Measurements from ENCODE around the gene CCDC88C.

DNA sequence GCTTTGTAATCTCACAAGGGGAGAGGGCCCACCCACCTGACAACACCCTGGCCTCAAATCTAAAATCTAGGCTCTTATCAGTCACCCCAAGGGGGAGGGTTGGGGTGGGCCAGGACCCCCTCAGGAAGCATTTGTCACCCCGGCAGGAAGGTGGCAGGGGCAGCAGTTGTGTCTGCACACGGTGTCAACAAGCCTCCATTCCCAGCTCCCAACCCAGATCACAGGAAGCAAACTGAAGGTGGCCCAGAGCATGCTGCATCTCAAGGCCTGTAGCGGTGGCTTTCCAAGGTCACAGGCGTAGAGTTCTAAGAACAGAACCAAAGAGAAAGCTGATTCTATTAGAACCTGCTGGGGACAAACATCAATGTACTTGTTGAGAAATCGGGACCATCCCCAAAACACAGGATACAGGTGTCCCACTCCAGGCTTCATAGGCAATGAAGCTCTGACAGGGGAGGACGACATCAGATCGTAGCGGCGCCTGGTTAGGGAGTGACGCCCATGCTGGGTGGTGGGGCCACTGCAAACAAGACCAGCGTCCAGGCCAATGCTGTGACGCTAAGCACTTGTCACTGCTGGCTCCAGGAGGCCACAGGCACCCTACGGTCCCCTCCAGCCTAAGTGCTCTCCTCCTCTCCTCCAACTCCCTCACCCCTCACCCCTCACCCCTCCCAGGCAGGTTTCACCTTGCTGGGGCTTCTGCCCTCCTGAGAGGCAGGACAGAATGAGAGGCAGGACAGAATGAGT lies 52.9 kb downstream of the CCDC88C start:
- TF ChIP-seq STAT6 (CRISPR knock-in tag; conservative IDR thresholded peaks at IDR 0.05; ENCODE audit: low read depth) (no peak), NFATC4 (CRISPR knock-in tag; IDR thresholded peaks at IDR 0.05) (no peak), NR1H2 (CRISPR knock-in tag; IDR thresholded peaks at IDR 0.05) (no peak), CREB1 (CRISPR knock-in tag; IDR thresholded peaks at IDR 0.05) (no peak), ZSCAN18 (CRISPR knock-in tag; IDR thresholded peaks at IDR 0.05) (no peak), CTCF (IDR thresholded peaks at IDR 0.05) (no peak), TEAD1 (CRISPR knock-in tag; IDR thresholded peaks at IDR 0.05) (no peak), NR3C1 (CRISPR knock-in tag; conservative IDR thresholded peaks at IDR 0.05; ENCODE audit: low read depth) (no peak), SP1 (CRISPR knock-in tag; conservative IDR thresholded peaks at IDR 0.05) (no peak), FOXK1 (CRISPR knock-in tag; IDR thresholded peaks at IDR 0.05) (no peak), CBFB (CRISPR knock-in tag; IDR thresholded peaks at IDR 0.05; ENCODE audit: low read depth) (no peak)
- TF ChIP-seq, protein P1, sequence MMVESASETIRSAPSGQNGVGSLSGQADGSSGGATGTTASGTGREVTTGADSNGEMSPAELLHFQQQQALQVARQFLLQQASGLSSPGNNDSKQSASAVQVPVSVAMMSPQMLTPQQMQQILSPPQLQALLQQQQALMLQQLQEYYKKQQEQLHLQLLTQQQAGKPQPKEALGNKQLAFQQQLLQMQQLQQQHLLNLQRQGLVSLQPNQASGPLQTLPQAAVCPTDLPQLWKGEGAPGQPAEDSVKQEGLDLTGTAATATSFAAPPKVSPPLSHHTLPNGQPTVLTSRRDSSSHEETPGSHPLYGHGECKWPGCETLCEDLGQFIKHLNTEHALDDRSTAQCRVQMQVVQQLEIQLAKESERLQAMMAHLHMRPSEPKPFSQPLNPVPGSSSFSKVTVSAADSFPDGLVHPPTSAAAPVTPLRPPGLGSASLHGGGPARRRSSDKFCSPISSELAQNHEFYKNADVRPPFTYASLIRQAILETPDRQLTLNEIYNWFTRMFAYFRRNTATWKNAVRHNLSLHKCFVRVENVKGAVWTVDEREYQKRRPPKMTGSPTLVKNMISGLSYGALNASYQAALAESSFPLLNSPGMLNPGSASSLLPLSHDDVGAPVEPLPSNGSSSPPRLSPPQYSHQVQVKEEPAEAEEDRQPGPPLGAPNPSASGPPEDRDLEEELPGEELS (CRISPR knock-in tag; IDR thresholded peaks at IDR 0.05): no peak
- TF ChIP-seq, protein P2, sequence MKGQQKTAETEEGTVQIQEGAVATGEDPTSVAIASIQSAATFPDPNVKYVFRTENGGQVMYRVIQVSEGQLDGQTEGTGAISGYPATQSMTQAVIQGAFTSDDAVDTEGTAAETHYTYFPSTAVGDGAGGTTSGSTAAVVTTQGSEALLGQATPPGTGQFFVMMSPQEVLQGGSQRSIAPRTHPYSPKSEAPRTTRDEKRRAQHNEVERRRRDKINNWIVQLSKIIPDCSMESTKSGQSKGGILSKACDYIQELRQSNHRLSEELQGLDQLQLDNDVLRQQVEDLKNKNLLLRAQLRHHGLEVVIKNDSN (CRISPR knock-in tag; IDR thresholded peaks at IDR 0.05): no peak
- TF ChIP-seq, protein P3, sequence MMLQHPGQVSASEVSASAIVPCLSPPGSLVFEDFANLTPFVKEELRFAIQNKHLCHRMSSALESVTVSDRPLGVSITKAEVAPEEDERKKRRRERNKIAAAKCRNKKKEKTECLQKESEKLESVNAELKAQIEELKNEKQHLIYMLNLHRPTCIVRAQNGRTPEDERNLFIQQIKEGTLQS (CRISPR knock-in tag; conservative IDR thresholded peaks at IDR 0.05): no peak
